Stomach (tissue), 9 donors: Measurements from ENCODE around the gene MACO1. TPM values are rescaled to one million over a fixed set of nuclear protein-coding genes. Genes with fewer than 3 reads are reported as not detected.

Experiments used
- DNase-seq, 2 donors: peaks; one replicate each; pipeline versions ENCODE4 v3.0.0 to v3.0.0-alpha.2; 2013 to 2019
- H3K27ac ChIP-seq, 5 donors: fragments of 200-600 bp in 4 of 5; sonication (generic) in 4 of 5; one replicate each; pipeline ENCODE4 v1.5.1; 2013 to 2019; ENCODE audit warnings: mild to moderate bottlenecking in 1 of 5, moderate library complexity in 1 of 5
- H3K27me3 ChIP-seq, 3 donors: fragments of 200-600 bp; sonication (generic); one replicate each; pipeline ENCODE4 v1.5.1; 2017 to 2019; ENCODE audit warnings: mixed run types in 1 of 3
- H3K36me3 ChIP-seq, 4 donors: fragments of 200-600 bp; sonication (generic); 1 replicate in 3 of 4; 2 replicates in 1 of 4; pipeline ENCODE4 v1.5.1; 2016 to 2019
- H3K4me1 ChIP-seq, 4 donors: fragments of 200-600 bp; sonication (generic); one replicate each; pipeline ENCODE4 v1.5.1; 2016 to 2019
- H3K4me3 ChIP-seq, 4 donors: fragments of 200-600 bp; sonication (generic) in 3 of 4; one replicate each; pipeline ENCODE4 v1.5.1; 2016 to 2019; ENCODE audit warnings: mild to moderate bottlenecking in 1 of 4
- H3K9me3 ChIP-seq, 4 donors: fragments of 200-600 bp; sonication (generic); one replicate each; pipeline ENCODE4 v1.5.1; 2016 to 2019
- EP300 ChIP-seq: sonication (generic); formaldehyde crosslinking; IDR thresholded peaks from one replicate; pipeline ENCODE4 v1.6.1; 2017; ENCODE audit warnings: antibody characterized with exemption
- POLR2A ChIP-seq, 4 donors: fragments of 450-650 bp; IDR thresholded peaks; one replicate each; pipeline ENCODE4 v1.6.1; 2016; ENCODE audit warnings: antibody characterized with exemption in 4 of 4, control low read depth in 2 of 4, mild to moderate bottlenecking in 1 of 4, moderate library complexity in 1 of 4
- POLR2AphosphoS5 ChIP-seq, 3 donors: sonication (generic); formaldehyde crosslinking; IDR thresholded peaks; one replicate each; pipeline ENCODE4 v1.6.1; 2016; ENCODE audit warnings: antibody characterized with exemption in 3 of 3
- WGBS, 5 donors: extraction: QIAGEN DNeasy Blood & Tissue Kit in 3 of 5; methylation state at CpG; one replicate each; pipeline versions ENCODE4 v1.1.5 to v1.1.7; 2013 to 2018; 5-methylcytosine and 5-hydroxymethylcytosine counted together
- intact Hi-C: fragments of 100-400 bp; cut with DNase I; formaldehyde crosslinking; loops from one replicate; pipeline ENCODE4 v1.15.1; 2023; ENCODE audit warnings: low total_unique reads
- polyA plus RNA-seq, 3 donors: library from polyadenylated mRNA; stranded (reverse); fragments of 200-250 nt; gene quantifications; one replicate each; pipeline ENCODE4 v1.2.3, GENCODE V29; 2013
- total RNA-seq, 5 donors: library from RNA; depleted of rRNA; stranded (reverse); fragments of >200 nt; gene quantifications; one replicate each; pipeline versions ENCODE4 v1.1.0 to v1.2.3, GENCODE V29; 2014 to 2016
- TF ChIP-seq, protein P1 (sequence below), 7 experiments: fragments of 450-650 bp in 4 of 7; fragments of 200-600 bp in 3 of 7; sonication (generic) in 3 of 7; IDR thresholded peaks; one replicate each; pipeline ENCODE4 v1.5.1; 2016 to 2019; ENCODE audit warnings: antibody characterized with exemption in 7 of 7, control low read depth in 2 of 7, mild to moderate bottlenecking in 1 of 7
- donor health status: healthy with polysubstance abuse.
- donor health status: Bipolar disorder and iron deficiency.
- donor health status: healthy.

MACO1 gene
- total and polyA plus RNA-seq, 8 donors: 4.9 to 19.8 (median 11.3) TPM

DNA sequence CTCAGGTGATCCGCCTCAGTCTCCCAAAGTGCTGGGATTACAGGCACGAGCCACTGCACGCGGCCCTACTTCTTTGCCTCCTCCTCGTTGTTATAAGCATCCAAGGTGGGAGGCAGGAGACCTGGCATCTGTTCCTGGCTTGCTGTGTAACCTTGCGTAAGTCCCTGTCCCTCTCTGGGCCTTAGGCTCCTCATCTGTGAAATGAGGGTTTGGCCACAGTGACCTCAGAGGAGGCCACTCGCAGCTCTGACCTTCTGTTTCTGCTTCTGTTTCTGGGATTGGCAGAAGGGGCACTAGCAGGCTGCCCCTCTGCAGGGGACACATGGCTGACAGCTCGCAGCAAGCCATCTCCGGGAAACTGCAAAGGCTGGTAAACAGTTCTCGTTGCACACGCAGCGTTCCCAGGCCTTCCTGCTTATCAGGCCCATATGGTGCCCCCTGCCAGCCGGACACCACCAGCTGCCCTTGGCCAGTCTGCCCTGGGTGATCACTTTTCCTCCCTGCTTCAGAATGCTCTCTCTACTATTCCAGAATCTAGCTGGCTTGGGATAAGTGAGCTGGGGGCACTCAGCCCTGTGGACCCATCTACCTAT is 110.1 kb downstream of the MACO1 start:
- TF ChIP-seq, protein P1, sequence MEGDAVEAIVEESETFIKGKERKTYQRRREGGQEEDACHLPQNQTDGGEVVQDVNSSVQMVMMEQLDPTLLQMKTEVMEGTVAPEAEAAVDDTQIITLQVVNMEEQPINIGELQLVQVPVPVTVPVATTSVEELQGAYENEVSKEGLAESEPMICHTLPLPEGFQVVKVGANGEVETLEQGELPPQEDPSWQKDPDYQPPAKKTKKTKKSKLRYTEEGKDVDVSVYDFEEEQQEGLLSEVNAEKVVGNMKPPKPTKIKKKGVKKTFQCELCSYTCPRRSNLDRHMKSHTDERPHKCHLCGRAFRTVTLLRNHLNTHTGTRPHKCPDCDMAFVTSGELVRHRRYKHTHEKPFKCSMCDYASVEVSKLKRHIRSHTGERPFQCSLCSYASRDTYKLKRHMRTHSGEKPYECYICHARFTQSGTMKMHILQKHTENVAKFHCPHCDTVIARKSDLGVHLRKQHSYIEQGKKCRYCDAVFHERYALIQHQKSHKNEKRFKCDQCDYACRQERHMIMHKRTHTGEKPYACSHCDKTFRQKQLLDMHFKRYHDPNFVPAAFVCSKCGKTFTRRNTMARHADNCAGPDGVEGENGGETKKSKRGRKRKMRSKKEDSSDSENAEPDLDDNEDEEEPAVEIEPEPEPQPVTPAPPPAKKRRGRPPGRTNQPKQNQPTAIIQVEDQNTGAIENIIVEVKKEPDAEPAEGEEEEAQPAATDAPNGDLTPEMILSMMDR (IDR thresholded peaks at IDR 0.05): no peak
- TF ChIP-seq POLR2AphosphoS5 (IDR thresholded peaks at IDR 0.05) (no peak), EP300 (no peak), POLR2A (IDR thresholded peaks at IDR 0.05) (no peak)
- Histone ChIP-seq H3K27ac (no peak overlapping the region), H3K27me3 (no peaks in the 10 kb centered on the region), H3K4me3 (no peak overlapping the region), H3K9me3 (no peaks in the 10 kb centered on the region), H3K4me1 (peaks cover 10 to 26% (median 22%) of the 10 kb centered on the region in 4 donors), H3K36me3 (no peaks in the 10 kb centered on the region)
- 70 to 90% (median 82%) methylated on average over 13 of the region's 13 CpGs for WGBS, 5 donors
- intact Hi-C loops: no loop called here
- peak in 1 of 2 donors; percentile 51 for DNase-seq

DNA sequence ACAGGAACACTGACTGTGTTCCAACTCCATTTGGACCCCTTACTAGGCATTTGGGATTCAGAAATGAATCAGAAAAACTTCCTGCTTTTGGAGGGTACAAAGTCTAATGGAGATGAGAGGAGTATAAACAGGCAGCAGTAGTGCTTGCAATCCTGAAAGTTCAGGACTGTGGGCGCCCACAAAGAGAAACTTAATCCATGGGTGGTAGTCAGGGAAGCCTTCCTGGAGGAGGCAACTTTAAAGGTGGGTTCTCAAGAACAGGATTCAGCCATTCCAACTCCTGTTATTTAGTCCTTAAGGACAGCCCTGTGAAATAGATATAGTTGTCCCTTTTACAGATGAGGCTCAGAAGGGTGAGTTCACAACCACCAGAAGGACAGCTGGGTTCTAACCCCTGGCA is 110.7 kb downstream of the MACO1 start:
- peaks cover 10 to 32% (median 26%) of the 10 kb centered on the region in 4 donors for H3K4me1 ChIP-seq
- WGBS, 5 donors: 54 to 81% (median 76%) methylated on average over 1 of the region's 1 CpG
- no peak overlapping the region for H3K4me3 ChIP-seq
- DNase-seq: no peak
- H3K27ac ChIP-seq: peak overlapping the region in 1 of 5 donors; percentile 4
- no peaks in the 10 kb centered on the region for H3K36me3 ChIP-seq
- H3K9me3 ChIP-seq: no peaks in the 10 kb centered on the region
- intact Hi-C loops: no loop called here
- no peaks in the 10 kb centered on the region for H3K27me3 ChIP-seq
- no peak for TF ChIP-seq POLR2A (IDR thresholded peaks at IDR 0.05)
- TF ChIP-seq EP300: no peak
- TF ChIP-seq, protein P1 (IDR thresholded peaks at IDR 0.05): no peak
- no peak for TF ChIP-seq POLR2AphosphoS5 (IDR thresholded peaks at IDR 0.05)

DNA sequence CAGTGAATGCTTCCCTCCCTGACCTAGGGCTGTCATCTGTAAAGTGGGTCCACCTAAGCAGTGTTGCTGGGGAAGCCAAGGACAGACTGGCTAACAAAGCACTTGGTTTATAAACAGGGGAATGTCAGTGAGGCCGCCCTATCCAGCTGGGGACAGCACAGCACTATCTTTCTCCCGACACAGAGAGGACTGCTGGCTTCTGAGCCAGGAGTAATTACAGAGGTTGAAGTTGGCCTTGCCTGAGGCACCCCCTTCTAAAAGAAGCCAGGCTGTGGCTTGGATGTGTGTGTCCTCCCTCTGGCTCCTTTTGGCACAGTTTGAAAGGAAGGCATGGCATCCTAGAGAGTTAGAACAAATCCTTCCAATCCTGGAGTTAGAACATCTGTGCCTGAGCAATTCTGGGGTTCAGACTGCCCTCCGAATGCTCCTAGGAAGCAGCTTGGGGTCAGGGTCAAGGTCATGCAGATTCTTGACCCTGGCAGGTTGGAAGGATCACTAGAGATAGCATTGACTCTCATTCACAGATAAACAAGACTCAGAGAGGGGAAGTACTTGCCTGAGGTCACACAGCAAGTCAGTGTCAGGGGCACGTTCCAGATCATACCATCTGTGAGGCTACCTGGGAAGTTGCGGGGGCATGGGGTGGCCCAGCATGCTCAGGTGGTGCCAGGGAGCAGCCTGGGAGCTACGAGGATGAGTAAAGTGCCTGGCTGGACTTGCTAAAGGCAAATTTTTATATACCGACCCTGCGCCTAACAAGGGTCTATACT is 111.4 kb downstream of the MACO1 start:
- Histone ChIP-seq H3K4me1 (peaks cover 10 to 33% (median 27%) of the 10 kb centered on the region in 4 donors), H3K27me3 (no peaks in the 10 kb centered on the region), H3K36me3 (no peaks in the 10 kb centered on the region), H3K4me3 (no peak overlapping the region), H3K9me3 (no peaks in the 10 kb centered on the region), H3K27ac (peak overlapping the region in 1 of 5 donors; percentile 4)
- intact Hi-C loops: no loop called here
- TF ChIP-seq POLR2AphosphoS5 (IDR thresholded peaks at IDR 0.05): no peak
- TF ChIP-seq POLR2A (IDR thresholded peaks at IDR 0.05): no peak
- no peak for TF ChIP-seq EP300
- TF ChIP-seq, protein P1 (IDR thresholded peaks at IDR 0.05): no peak
- 81 to 92% (median 82%) methylated on average over 7 to 8 of the region's 8 CpGs for WGBS, 5 donors
- no peak for DNase-seq

DNA sequence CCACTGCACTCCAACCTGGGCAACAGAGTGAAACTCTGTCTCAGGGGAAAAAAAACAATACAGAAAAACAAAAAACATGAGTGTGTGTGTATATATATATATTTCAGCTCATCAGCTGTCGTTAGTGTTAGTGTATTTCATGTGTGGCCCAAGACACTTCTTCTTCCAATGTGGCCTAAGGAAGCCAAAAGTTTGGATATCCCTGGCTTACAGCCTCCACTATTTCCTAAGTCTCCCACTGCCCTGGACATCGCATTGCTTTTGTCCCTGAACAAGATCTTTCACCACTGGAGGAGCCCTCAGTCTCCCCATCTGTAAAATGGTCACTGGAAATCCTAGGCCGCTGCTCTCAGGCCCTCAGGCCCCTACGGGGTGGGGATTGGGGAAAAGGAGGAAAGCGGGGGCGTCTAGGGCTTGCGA is 112.3 kb downstream of the MACO1 start:
- TF ChIP-seq, protein P1 (IDR thresholded peaks at IDR 0.05): peak in 1 of 7 experiments; percentile 7
- no peak for TF ChIP-seq POLR2AphosphoS5 (IDR thresholded peaks at IDR 0.05)
- no peak for DNase-seq
- Histone ChIP-seq H3K4me1 (peaks cover 10 to 39% (median 33%) of the 10 kb centered on the region in 4 donors), H3K9me3 (no peaks in the 10 kb centered on the region), H3K27ac (peak overlapping the region in 4 of 5 donors; percentile 74 to 93 (median 90)), H3K36me3 (no peaks in the 10 kb centered on the region), H3K27me3 (no peaks in the 10 kb centered on the region), H3K4me3 (peak overlapping the region; percentile 63 to 97 (median 92))
- 20 to 33% (median 24%) methylated on average over 7 of the region's 7 CpGs for WGBS, 5 donors
- intact Hi-C loops: no loop called here
